IMR-90 (cell line): ENCODE results near the gene SLX4IP. TPM values are rescaled to one million over a fixed set of nuclear protein-coding genes. Genes with fewer than 3 reads are reported as not detected.

ENCODE experiments used
- ATAC-seq: fragments of 200-7000 bp; cut with Tn5 transposase; 2 replicates; pipeline ENCODE4 v1.9.1; 2020; ENCODE audit warnings: low read depth, mild to moderate bottlenecking, moderate library complexity
- BruUV-seq: library from RNA; stranded (reverse); fragments of 400-500 nt; replicated peaks from 2 replicates; lab custom pipeline; 2021; lab: Mats Ljungman, UMichigan
- CTCF ChIA-PET: fragments of 300-600 bp; formaldehyde crosslinking; extraction: SDS; loops from one replicate; lab custom pipeline; 2021; ENCODE audit warnings: antibody characterized with exemption; lab: Yijun Ruan, JAX
- POLR2A ChIA-PET: fragments of 300-600 bp; sonication (Branson Sonifier 250); formaldehyde crosslinking; loops from one replicate; lab custom pipeline; 2022; ENCODE audit warnings: antibody characterized with exemption; ENCODE audit not compliant: unreplicated experiment; lab: Charles Lee
- DNase-seq: peaks from one replicate; pipeline ENCODE4 v3.0.0; 2013
- H2AFZ ChIP-seq: replicated peaks from 2 replicates; pipeline ENCODE3; 2013; ENCODE audit warnings: low read length, mild to moderate bottlenecking; ENCODE audit not compliant: poor library complexity
- H2AK5ac ChIP-seq: 2 replicates; pipeline ENCODE4 v1.6.1; 2013; ENCODE audit warnings: low read depth, low read length, inconsistent platforms
- H2AK9ac ChIP-seq: replicated peaks from 2 replicates; pipeline ENCODE3; 2013; ENCODE audit warnings: mild to moderate bottlenecking, low read depth, low read length, moderate library complexity; ENCODE audit not compliant: poor library complexity
- H2BK120ac ChIP-seq: 2 replicates; pipeline ENCODE4 v1.6.1; 2013; ENCODE audit warnings: low read depth, low read length, inconsistent platforms
- H2BK15ac ChIP-seq: 3 replicates; pipeline ENCODE4 v1.6.1; 2013; ENCODE audit warnings: low read depth, low read length, inconsistent platforms
- H2BK20ac ChIP-seq: 2 replicates; pipeline ENCODE4 v1.6.1; 2013; ENCODE audit warnings: low read depth, mild to moderate bottlenecking, inconsistent platforms, low read length, moderate library complexity
- H2BK5ac ChIP-seq: 2 replicates; pipeline ENCODE4 v1.6.1; 2013; ENCODE audit warnings: mild to moderate bottlenecking, low read depth, low read length, inconsistent platforms; ENCODE audit not compliant: poor library complexity, severe bottlenecking
- H3K14ac ChIP-seq: replicated peaks from 2 replicates; pipeline ENCODE4 v1.6.1; 2013; ENCODE audit warnings: low read depth, low read length, inconsistent platforms
- H3K18ac ChIP-seq: 2 replicates; pipeline ENCODE4 v1.6.1; 2013; ENCODE audit warnings: low read depth, low read length, control low read depth
- H3K23ac ChIP-seq: 2 replicates; pipeline ENCODE4 v1.6.1; 2013; ENCODE audit warnings: low read depth, low read length, inconsistent platforms
- H3K27ac ChIP-seq: 2 replicates; pipeline ENCODE4 v1.5.1; 2013; ENCODE audit warnings: mild to moderate bottlenecking, control low read depth, low read length; ENCODE audit not compliant: insufficient read depth
- H3K27me3 ChIP-seq: 2 replicates; pipeline ENCODE4 v1.6.1; 2013; ENCODE audit warnings: low read length; ENCODE audit not compliant: control insufficient read depth, insufficient read depth
- H3K36me3 ChIP-seq: 2 replicates; pipeline ENCODE4 v1.6.1; 2013; ENCODE audit warnings: low read length, mixed read lengths; ENCODE audit not compliant: control insufficient read depth, insufficient read depth
- H3K4ac ChIP-seq: 2 replicates; pipeline ENCODE4 v1.6.1; 2013; ENCODE audit warnings: low read depth, low read length, inconsistent platforms
- H3K4me1 ChIP-seq: 2 replicates; pipeline ENCODE4 v1.6.1; 2013; ENCODE audit warnings: low read length, mixed read lengths; ENCODE audit not compliant: control insufficient read depth, insufficient read depth
- H3K4me2 ChIP-seq: 2 replicates; pipeline ENCODE4 v1.6.1; 2013; ENCODE audit warnings: low read depth, mild to moderate bottlenecking, control low read depth, low read length, moderate library complexity
- H3K4me3 ChIP-seq: 2 replicates; pipeline ENCODE4 v1.5.1; 2013; ENCODE audit warnings: low read depth, mild to moderate bottlenecking, control low read depth, low read length, moderate library complexity; ENCODE audit not compliant: insufficient read depth
- H3K56ac ChIP-seq: 2 replicates; pipeline ENCODE4 v1.6.1; 2013; ENCODE audit warnings: low read length, inconsistent platforms; ENCODE audit not compliant: insufficient read depth; ENCODE audit errors: extremely low read depth
- H3K79me1 ChIP-seq, 2 experiments: 2 replicates each; pipeline ENCODE4 v1.6.1; 2013; ENCODE audit warnings: low read length in 2 of 2, inconsistent platforms in 1 of 2, low read depth in 1 of 2
- H3K9ac ChIP-seq: 2 replicates; pipeline ENCODE4 v1.6.1; 2013; ENCODE audit warnings: low read depth, low read length, control low read depth
- H3K9me1 ChIP-seq: 2 replicates; pipeline ENCODE4 v1.6.1; 2013; ENCODE audit warnings: low read length, inconsistent platforms; ENCODE audit not compliant: insufficient read depth
- H3K9me3 ChIP-seq: 2 replicates; pipeline ENCODE4 v1.6.1; 2013; ENCODE audit warnings: low read length; ENCODE audit not compliant: control insufficient read depth, insufficient read depth
- H4K20me1 ChIP-seq: 2 replicates; pipeline ENCODE4 v1.6.1; 2013; ENCODE audit warnings: low read length, inconsistent platforms; ENCODE audit not compliant: insufficient read depth
- H4K5ac ChIP-seq: 2 replicates; pipeline ENCODE4 v1.6.1; 2013; ENCODE audit warnings: mild to moderate bottlenecking, low read depth, low read length, control low read depth
- H4K8ac ChIP-seq, 2 experiments: 2 replicates each; pipeline ENCODE4 v1.6.1; 2013; ENCODE audit warnings: low read depth in 2 of 2, low read length in 2 of 2, control low read depth in 1 of 2, inconsistent platforms in 1 of 2
- H4K91ac ChIP-seq: 2 replicates; pipeline ENCODE4 v1.6.1; 2013; ENCODE audit warnings: low read depth, low read length, inconsistent platforms; ENCODE audit not compliant: insufficient read depth
- BHLHE40 ChIP-seq: fragments of 150-350 bp; IDR thresholded peaks from 2 replicates; pipeline ENCODE4 v1.6.1; 2016; ENCODE audit warnings: mild to moderate bottlenecking, low read depth, low read length
- CEBPB ChIP-seq: IDR thresholded peaks from 2 replicates; pipeline ENCODE4 v1.6.1; 2012; ENCODE audit warnings: low read depth, low read length, improper control_type of control experiment
- FOS ChIP-seq: fragments of 150-350 bp; IDR thresholded peaks from 2 replicates; pipeline ENCODE4 v1.6.1; 2016; ENCODE audit warnings: low read depth, low read length
- MXI1 ChIP-seq: IDR thresholded peaks from 2 replicates; pipeline ENCODE4 v1.6.1; 2012; ENCODE audit warnings: low read depth, mild to moderate bottlenecking, low read length, moderate library complexity, borderline replicate concordance
- NFE2L2 ChIP-seq: fragments of 150-350 bp; IDR thresholded peaks from 2 replicates; pipeline ENCODE4 v1.6.1; 2016; ENCODE audit warnings: low read depth, mild to moderate bottlenecking, low read length
- RAD21 ChIP-seq: IDR thresholded peaks from 2 replicates; pipeline ENCODE4 v1.6.1; 2012; ENCODE audit warnings: low read length, improper control_type of control experiment
- RCOR1 ChIP-seq: IDR thresholded peaks from 2 replicates; pipeline ENCODE4 v1.6.1; 2012; ENCODE audit warnings: mild to moderate bottlenecking, low read length, improper control_type of control experiment; ENCODE audit not compliant: insufficient replicate concordance
- RFX5 ChIP-seq: IDR thresholded peaks from 2 replicates; pipeline ENCODE4 v1.8.0; 2012; ENCODE audit warnings: low read depth, mild to moderate bottlenecking, low read length, moderate library complexity
- SMC3 ChIP-seq: fragments of 150-350 bp; IDR thresholded peaks from 2 replicates; pipeline ENCODE4 v1.6.1; 2016; ENCODE audit warnings: low read depth, mild to moderate bottlenecking, antibody characterized with exemption, low read length, moderate library complexity
- dilution Hi-C: fragments of 300-500 bp; cut with HindIII; formaldehyde crosslinking; loops from one replicate; pipeline ENCODE4 v1.14.3; 2018; ENCODE audit warnings: low sequenced_read_pairs; ENCODE audit not compliant: unreplicated experiment
- in situ Hi-C: fragments of 300-500 bp; cut with MboI; formaldehyde crosslinking; loops from 3 replicates; pipeline ENCODE4 v1.14.3; 2019; ENCODE audit warnings: low sequenced_read_pairs, inconsistent platforms, mixed read lengths
- intact Hi-C: fragments of 100-400 bp; cut with micrococcal nuclease; formaldehyde crosslinking; loops from 2 replicates; pipeline ENCODE4 v1.10.0; 2022
- polyA plus RNA-seq, 3 experiments: library from polyadenylated mRNA; depleted of rRNA; stranded (reverse); fragments of >200 nt; gene quantifications; 2 replicates each; pipeline ENCODE4 v1.2.3, GENCODE V29; 2012; ENCODE audit warnings: low replicate concordance in 1 of 3
- total RNA-seq: library from RNA; depleted of rRNA; stranded (reverse); fragments of >200 nt; gene quantifications from 2 replicates; pipeline ENCODE4 v1.2.3, GENCODE V29; 2012
- TF ChIP-seq, protein P1 (sequence below): conservative IDR thresholded peaks from 2 replicates; pipeline ENCODE4 v1.5.1; 2012; ENCODE audit warnings: mild to moderate bottlenecking, low read depth, low read length, improper control_type of control experiment
- TF ChIP-seq, protein P2 (sequence below): fragments of 150-350 bp; IDR thresholded peaks from 2 replicates; pipeline ENCODE4 v1.6.1; 2017; ENCODE audit warnings: mild to moderate bottlenecking, antibody characterized with exemption, low read length, low read depth
- TF ChIP-seq, protein P3 (sequence below): fragments of 150-350 bp; IDR thresholded peaks from 2 replicates; pipeline ENCODE4 v1.6.1; 2016; ENCODE audit warnings: low read depth, mild to moderate bottlenecking, low read length, moderate library complexity, borderline replicate concordance

Gene SLX4IP
- total and polyA plus RNA-seq, 2 of the 4 experiments (the other 2 are of a cell fraction): 1.3 to 5.9 TPM

DNA sequence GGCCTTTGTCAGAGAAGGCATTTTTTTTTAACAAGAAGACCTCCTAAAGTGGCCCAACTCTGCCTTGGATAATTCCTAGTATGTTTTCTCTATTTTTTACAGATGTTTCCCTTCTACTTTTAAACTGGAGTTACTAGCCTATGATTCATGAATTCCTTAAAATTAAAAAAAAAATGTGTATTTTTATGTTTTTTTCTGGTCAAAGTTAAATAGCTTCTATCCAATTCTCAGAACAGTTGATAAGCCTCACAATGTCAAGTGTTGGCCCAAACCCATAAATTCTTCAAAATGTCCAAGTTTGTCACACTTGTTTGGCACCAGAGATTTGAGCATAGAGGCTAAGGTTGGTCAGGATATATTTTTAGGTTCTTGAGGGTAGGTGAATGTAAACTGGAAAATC is 174.7 kb downstream of the SLX4IP start:
- H3K9me1 ChIP-seq: peaks cover 11% of the 10 kb centered on the region
- H4K8ac ChIP-seq: peak overlapping the region; percentile 73 to 96
- peak overlapping the region; percentile 99 for H4K5ac ChIP-seq
- no peak for TF ChIP-seq RAD21
- no peak for TF ChIP-seq NFE2L2
- TF ChIP-seq CEBPB: no peak
- TF ChIP-seq, protein P1, sequence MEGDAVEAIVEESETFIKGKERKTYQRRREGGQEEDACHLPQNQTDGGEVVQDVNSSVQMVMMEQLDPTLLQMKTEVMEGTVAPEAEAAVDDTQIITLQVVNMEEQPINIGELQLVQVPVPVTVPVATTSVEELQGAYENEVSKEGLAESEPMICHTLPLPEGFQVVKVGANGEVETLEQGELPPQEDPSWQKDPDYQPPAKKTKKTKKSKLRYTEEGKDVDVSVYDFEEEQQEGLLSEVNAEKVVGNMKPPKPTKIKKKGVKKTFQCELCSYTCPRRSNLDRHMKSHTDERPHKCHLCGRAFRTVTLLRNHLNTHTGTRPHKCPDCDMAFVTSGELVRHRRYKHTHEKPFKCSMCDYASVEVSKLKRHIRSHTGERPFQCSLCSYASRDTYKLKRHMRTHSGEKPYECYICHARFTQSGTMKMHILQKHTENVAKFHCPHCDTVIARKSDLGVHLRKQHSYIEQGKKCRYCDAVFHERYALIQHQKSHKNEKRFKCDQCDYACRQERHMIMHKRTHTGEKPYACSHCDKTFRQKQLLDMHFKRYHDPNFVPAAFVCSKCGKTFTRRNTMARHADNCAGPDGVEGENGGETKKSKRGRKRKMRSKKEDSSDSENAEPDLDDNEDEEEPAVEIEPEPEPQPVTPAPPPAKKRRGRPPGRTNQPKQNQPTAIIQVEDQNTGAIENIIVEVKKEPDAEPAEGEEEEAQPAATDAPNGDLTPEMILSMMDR: no peak
- TF ChIP-seq BHLHE40: no peak
- TF ChIP-seq RCOR1: no peak
- TF ChIP-seq, protein P2, sequence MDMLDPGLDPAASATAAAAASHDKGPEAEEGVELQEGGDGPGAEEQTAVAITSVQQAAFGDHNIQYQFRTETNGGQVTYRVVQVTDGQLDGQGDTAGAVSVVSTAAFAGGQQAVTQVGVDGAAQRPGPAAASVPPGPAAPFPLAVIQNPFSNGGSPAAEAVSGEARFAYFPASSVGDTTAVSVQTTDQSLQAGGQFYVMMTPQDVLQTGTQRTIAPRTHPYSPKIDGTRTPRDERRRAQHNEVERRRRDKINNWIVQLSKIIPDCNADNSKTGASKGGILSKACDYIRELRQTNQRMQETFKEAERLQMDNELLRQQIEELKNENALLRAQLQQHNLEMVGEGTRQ: no peak
- no peak for TF ChIP-seq FOS
- TF ChIP-seq, protein P3, sequence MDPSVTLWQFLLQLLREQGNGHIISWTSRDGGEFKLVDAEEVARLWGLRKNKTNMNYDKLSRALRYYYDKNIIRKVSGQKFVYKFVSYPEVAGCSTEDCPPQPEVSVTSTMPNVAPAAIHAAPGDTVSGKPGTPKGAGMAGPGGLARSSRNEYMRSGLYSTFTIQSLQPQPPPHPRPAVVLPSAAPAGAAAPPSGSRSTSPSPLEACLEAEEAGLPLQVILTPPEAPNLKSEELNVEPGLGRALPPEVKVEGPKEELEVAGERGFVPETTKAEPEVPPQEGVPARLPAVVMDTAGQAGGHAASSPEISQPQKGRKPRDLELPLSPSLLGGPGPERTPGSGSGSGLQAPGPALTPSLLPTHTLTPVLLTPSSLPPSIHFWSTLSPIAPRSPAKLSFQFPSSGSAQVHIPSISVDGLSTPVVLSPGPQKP: no peak
- TF ChIP-seq RFX5: no peak
- TF ChIP-seq SMC3: no peak
- no peak for TF ChIP-seq MXI1
- no peaks in the 10 kb centered on the region for H4K20me1 ChIP-seq
- peaks cover 18% of the 10 kb centered on the region for H3K4me1 ChIP-seq
- H2AK5ac ChIP-seq: peak overlapping the region; percentile 97
- no peaks in the 10 kb centered on the region for H3K27me3 ChIP-seq
- CTCF ChIA-PET: interaction anchor here (0.8 kb wide), 1 partner anchor 1427 kb away, joined by 3 read pairs; no protein-coding TSS in a partner anchor
- intact Hi-C loops (no loop called here), in situ Hi-C loops (no loop called here), dilution Hi-C loops (no loop called here)
- H2BK15ac ChIP-seq: peak overlapping the region; percentile 100; the same call in 2 of the 3 replicates
- H3K9me3 ChIP-seq: no peaks in the 10 kb centered on the region
- H3K36me3 ChIP-seq: no peaks in the 10 kb centered on the region
- H3K79me1 ChIP-seq: peaks cover 0 to 8% of the 10 kb centered on the region in 2 experiments; a peak in 2 of 4 replicates
- BruUV-seq: no TSS peak
- peak overlapping the region; percentile 54; the same call in 1 of the 2 replicates for H3K9ac ChIP-seq
- POLR2A ChIA-PET: interaction anchor here (1.0 kb wide), 1 partner anchor 13 kb away, joined by 4 read pairs; no protein-coding TSS in a partner anchor
- H3K18ac ChIP-seq: peak overlapping the region; percentile 99
- peak overlapping the region; percentile 99 for H3K4ac ChIP-seq
- H3K27ac ChIP-seq: peak overlapping the region; percentile 96; the same call in 1 of the 2 replicates
- peak overlapping the region; percentile 93 for H2BK5ac ChIP-seq
- peak overlapping the region; percentile 36; the same call in 1 of the 2 replicates for H3K56ac ChIP-seq
- peak overlapping the region; percentile 95 for H3K14ac ChIP-seq
- peak overlapping the region; percentile 83 for H3K4me2 ChIP-seq
- H2BK20ac ChIP-seq: peak overlapping the region; percentile 94
- peak overlapping the region; percentile 74 for H2AK9ac ChIP-seq
- peak overlapping the region; percentile 96 for H2BK120ac ChIP-seq
- peak overlapping the region; percentile 75 for H2AFZ ChIP-seq
- H3K4me3 ChIP-seq: no peak overlapping the region
- peak overlapping the region; percentile 88 for H3K23ac ChIP-seq
- peak; percentile 73 for ATAC-seq
- H4K91ac ChIP-seq: peak overlapping the region; percentile 98
- DNase-seq: peak; percentile 35
